Stimulated activated naive B cell treated with anti-CD40 and anti-IgM and Interleukin-4, amounts not matched to agents 10 μg/mL and 1 μg/mL and 100 μg/mL, for 72 hours (primary cell): ENCODE results near the gene LAP3.
A peak's percentile ranks its signal among the peaks of the same experiment; 100 is the strongest.

Experiments used
- ATAC-seq, 2 donors: fragments of 150-1000 bp; cut with Tn5 transposase; replicated peaks; 2 replicates each; pipeline ENCODE4 v1.10.0; 2021; ENCODE audit warnings: moderate library complexity in 1 of 2
- DNase-seq: peaks from one replicate; pipeline ENCODE4 v3.0.0; 2021
- H3K27ac Mint-ChIP-seq: one replicate; pipeline ENCODE4 v1.8.0; 2022; ENCODE audit warnings: mild to moderate bottlenecking, mixed read lengths
- H3K27me3 Mint-ChIP-seq, 2 donors: one replicate each; pipeline ENCODE4 v1.8.0; 2022; ENCODE audit warnings: mixed read lengths in 2 of 2
- H3K36me3 Mint-ChIP-seq, 2 donors: one replicate each; pipeline ENCODE4 v1.8.0; 2022; ENCODE audit warnings: mixed read lengths in 2 of 2, mild to moderate bottlenecking in 1 of 2
- H3K4me1 Mint-ChIP-seq, 2 donors: one replicate each; pipeline ENCODE4 v1.8.0; 2022; ENCODE audit warnings: mixed read lengths in 2 of 2, mild to moderate bottlenecking in 1 of 2
- H3K4me3 Mint-ChIP-seq, 2 donors: one replicate each; pipeline ENCODE4 v1.8.0; 2022; ENCODE audit warnings: mild to moderate bottlenecking in 2 of 2, mixed read lengths in 2 of 2, moderate library complexity in 1 of 2
- H3K9me3 Mint-ChIP-seq, 2 donors: one replicate each; pipeline ENCODE4 v1.8.0; 2022; ENCODE audit warnings: mixed read lengths in 2 of 2, mild to moderate bottlenecking in 1 of 2

The LAP3 gene

DNA sequence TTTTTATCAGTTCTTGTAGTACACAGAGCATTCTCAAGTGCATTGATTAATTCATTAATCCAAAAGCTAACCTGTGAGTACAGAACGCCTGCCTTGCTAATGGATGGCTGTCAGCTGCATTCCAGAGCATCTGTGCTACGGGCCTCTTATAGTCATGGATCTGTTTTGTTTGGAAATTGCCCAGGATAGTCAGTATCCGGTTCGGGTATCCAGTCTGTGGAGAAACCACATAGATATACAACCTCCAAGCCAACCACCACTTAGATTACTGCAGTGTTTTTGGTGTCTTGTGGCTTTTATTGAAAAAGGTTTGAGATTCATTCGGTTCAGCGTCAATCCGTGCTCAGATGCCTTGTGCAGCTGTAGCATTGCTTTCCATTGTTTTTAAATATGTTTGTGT, 4.0 kb downstream of the LAP3 start:
- DNase-seq (no peak), ATAC-seq (no peak)
- no peak overlapping the region for H3K27ac Mint-ChIP-seq
- H3K27me3 Mint-ChIP-seq: no peaks in the 10 kb centered on the region
- peaks cover 38 to 39% of the 10 kb centered on the region in 2 donors for H3K36me3 Mint-ChIP-seq
- H3K9me3 Mint-ChIP-seq: no peaks in the 10 kb centered on the region
- peaks cover 12 to 28% of the 10 kb centered on the region in 2 donors for H3K4me1 Mint-ChIP-seq
- no peak overlapping the region for H3K4me3 Mint-ChIP-seq

DNA sequence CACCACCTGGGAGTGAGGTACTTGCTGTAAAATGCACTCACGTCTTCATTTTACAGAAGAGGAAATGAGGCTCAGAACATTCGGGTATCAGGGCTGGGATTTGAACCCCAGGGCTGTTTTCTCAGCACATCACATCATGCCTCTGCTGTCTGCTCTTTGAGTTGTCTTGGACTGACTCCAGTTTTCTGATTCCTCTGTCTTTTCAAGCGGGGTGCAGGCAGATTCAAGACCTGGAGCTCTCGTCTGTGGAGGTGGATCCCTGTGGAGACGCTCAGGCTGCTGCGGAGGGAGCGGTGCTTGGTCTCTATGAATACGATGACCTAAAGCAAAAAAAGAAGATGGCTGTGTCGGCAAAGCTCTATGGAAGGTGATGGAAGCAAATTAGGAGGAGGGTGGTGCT, 6.3 kb downstream of the LAP3 start:
- no peak overlapping the region for H3K4me3 Mint-ChIP-seq
- no peaks in the 10 kb centered on the region for H3K9me3 Mint-ChIP-seq
- DNase-seq (no peak), ATAC-seq (no peak)
- no peaks in the 10 kb centered on the region for H3K27me3 Mint-ChIP-seq
- peaks cover 7 to 11% of the 10 kb centered on the region in 2 donors for H3K4me1 Mint-ChIP-seq
- peaks cover 51 to 57% of the 10 kb centered on the region in 2 donors for H3K36me3 Mint-ChIP-seq
- no peak overlapping the region for H3K27ac Mint-ChIP-seq

- DNase-seq: no peak
- no peak for ATAC-seq
- H3K27ac Mint-ChIP-seq: no peak overlapping the region
- no peaks in the 10 kb centered on the region for H3K9me3 Mint-ChIP-seq
- peaks cover under 1 to 5% of the 10 kb centered on the region in 2 donors for H3K4me1 Mint-ChIP-seq
- H3K4me3 Mint-ChIP-seq: no peak overlapping the region
- peaks cover 56 to 60% of the 10 kb centered on the region in 2 donors for H3K36me3 Mint-ChIP-seq
- no peaks in the 10 kb centered on the region for H3K27me3 Mint-ChIP-seq
Observed at GRCh38 chr4:17583941-17584340, 6.9 kb downstream of the LAP3 start.

- Mint-ChIP-seq H3K4me1 (no peaks in the 10 kb centered on the region), H3K4me3 (no peak overlapping the region), H3K9me3 (no peaks in the 10 kb centered on the region), H3K36me3 (peaks cover 57 to 66% of the 10 kb centered on the region in 2 donors), H3K27me3 (no peaks in the 10 kb centered on the region), H3K27ac (no peak overlapping the region)
- DNase-seq (no peak), ATAC-seq (no peak)
Observed at GRCh38 chr4:17584521-17585213, 7.7 kb downstream of the LAP3 start.

DNA sequence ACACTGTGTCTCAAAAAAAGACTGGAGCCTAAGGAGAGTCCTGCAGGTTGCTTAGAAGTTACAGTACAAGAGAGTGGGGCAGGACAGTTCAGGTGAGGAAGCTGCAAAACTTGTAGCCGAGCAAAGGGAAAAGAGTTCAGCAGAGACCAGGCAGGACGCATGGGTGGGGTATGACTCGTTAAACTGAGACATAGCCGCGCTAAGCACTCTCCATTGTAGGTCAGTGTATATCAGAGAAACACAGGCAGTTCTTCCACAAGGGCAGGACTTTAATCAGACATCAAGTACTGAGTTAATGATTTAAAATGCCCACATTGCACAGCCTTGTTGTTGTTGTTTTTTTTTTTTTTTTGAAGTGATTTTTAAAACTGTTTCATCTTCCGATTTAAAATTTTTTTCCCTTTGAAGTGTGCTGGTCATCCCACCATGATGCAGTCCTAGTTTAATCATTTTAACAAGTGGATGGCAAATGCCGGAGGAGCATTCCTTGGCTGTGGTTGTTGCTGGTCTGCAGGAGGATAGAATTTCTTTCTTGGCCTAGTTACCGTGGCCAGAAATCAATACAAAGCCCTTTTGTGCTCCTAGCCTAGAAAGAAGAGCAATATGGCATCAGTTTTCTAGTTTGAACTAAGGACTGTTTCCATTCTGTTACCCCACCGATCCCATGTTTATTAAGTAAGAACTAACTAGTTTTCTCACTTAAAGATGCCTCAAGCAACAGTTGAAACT, 10.3 kb downstream of the LAP3 start:
- Mint-ChIP-seq H3K27me3 (no peaks in the 10 kb centered on the region), H3K36me3 (peaks cover 61 to 70% of the 10 kb centered on the region in 2 donors)

DNA sequence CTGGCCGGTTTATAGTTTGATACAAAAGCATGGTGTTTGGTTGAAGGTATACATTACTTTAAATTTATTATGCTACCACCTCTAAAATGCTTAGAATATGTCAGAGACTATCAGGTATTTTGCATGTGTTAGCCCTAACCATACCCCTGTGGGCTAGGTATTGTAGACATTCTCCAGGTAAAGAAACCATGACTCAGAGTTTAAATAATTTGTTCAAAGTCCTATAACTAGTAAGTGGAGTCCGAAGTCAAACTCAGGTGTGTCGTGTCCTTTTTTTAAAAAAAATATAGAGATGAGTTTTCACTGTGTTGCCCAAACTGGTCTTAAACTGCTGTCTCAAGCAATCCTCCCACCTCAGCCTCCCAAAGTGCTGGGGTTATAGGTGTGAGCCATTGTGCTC, 12.4 kb downstream of the LAP3 start:
- H3K27me3 Mint-ChIP-seq: no peaks in the 10 kb centered on the region
- H3K4me1 Mint-ChIP-seq: peaks cover 18 to 19% of the 10 kb centered on the region in 2 donors
- ATAC-seq (no peak), DNase-seq (no peak)
- H3K9me3 Mint-ChIP-seq: no peaks in the 10 kb centered on the region
- H3K27ac Mint-ChIP-seq: no peak overlapping the region
- no peak overlapping the region for H3K4me3 Mint-ChIP-seq
- H3K36me3 Mint-ChIP-seq: peaks cover 59 to 79% of the 10 kb centered on the region in 2 donors

More for the DNA sequence above, 10.3 kb downstream of the LAP3 start:
- ATAC-seq: no peak
- Mint-ChIP-seq H3K4me3 (no peak overlapping the region), H3K4me1 (peaks cover 5 to 7% of the 10 kb centered on the region in 2 donors), H3K9me3 (no peaks in the 10 kb centered on the region), H3K27ac (no peak overlapping the region)
- no peak for DNase-seq

DNA sequence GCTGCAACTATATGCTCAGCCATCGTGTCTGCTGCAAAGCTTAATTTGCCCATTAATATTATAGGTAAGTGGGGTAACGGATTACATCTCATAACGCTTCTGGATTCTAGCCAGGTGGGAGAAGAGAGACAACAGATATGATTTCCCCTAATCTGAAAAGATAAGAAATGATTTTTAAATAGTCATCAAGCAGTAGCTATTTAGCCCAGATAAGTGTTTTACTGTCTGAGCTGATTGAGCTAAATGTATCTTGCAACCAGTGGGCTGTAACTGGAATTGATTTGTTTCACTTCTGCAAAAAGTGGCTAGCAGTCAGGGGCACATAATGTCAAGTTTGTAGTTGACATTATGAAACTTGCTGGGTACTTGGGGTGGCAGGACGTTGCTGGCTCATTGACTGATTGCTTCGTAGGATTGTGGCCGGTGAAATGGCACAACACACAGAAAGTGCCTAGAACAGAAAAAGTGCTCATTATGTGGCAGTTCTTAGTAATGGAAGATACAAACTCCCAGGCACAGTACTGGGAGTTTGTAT, 18.5 kb downstream of the LAP3 start:
- DNase-seq (peak; percentile 67), ATAC-seq (peak; percentile 98 to 99)
- Mint-ChIP-seq H3K36me3 (peaks cover 44 to 63% of the 10 kb centered on the region in 2 donors), H3K27ac (no peak overlapping the region), H3K4me3 (no peak overlapping the region), H3K4me1 (peaks cover 26 to 35% of the 10 kb centered on the region in 2 donors), H3K27me3 (no peaks in the 10 kb centered on the region), H3K9me3 (no peaks in the 10 kb centered on the region)

DNA sequence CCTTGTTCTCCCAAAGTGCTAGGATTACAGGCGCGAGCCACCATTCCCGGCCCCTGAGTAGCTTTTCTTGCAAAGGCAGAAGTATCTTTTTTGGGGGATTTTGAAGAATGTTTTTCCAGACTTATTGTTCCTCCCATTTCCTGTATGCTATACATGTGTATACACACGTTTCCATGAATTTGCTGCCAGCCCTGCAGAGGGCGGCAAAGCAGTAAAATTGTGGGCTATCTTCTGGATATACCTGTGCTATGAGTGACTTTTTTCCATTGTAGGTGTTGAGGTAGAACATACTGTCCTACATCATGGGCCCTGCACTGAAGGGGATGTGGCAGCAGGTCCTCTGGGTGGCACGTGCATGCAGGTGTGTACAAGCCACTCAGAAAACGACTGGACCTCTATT, 20.5 kb downstream of the LAP3 start:
- no peak for ATAC-seq
- Mint-ChIP-seq H3K36me3 (peaks cover 37 to 52% of the 10 kb centered on the region in 2 donors), H3K27me3 (no peaks in the 10 kb centered on the region), H3K4me3 (no peak overlapping the region), H3K4me1 (peaks cover 18 to 28% of the 10 kb centered on the region in 2 donors), H3K9me3 (no peaks in the 10 kb centered on the region), H3K27ac (no peak overlapping the region)
- no peak for DNase-seq

DNA sequence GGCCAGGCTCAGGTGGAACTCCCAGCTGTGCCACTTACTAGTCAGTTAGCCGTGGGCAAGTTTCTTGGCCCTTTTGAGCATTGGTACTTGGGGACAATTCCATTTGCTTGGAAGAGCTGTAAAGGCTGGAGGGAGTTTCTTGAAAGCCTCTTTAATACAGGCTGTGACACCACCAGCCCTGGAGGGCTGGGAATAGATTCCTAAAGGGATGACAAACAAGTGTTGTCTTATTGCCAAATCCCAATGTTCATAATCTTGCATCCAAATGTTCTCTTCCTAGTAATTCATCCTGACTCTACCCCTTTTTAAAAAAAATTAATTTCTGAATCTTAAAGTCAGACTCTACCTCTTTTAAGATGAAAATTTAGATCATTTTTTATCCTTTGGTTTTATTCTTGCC, 22.8 kb downstream of the LAP3 start:
- ATAC-seq (no peak), DNase-seq (no peak)
- no peak overlapping the region for H3K27ac Mint-ChIP-seq
- H3K4me1 Mint-ChIP-seq: peaks cover 8 to 12% of the 10 kb centered on the region in 2 donors
- H3K36me3 Mint-ChIP-seq: peaks cover 26 to 37% of the 10 kb centered on the region in 2 donors
- H3K27me3 Mint-ChIP-seq: no peaks in the 10 kb centered on the region
- no peaks in the 10 kb centered on the region for H3K9me3 Mint-ChIP-seq
- H3K4me3 Mint-ChIP-seq: no peak overlapping the region

GRCh38 chr4:17605236-17605635, 28.2 kb downstream of the LAP3 start:
- Mint-ChIP-seq H3K36me3 (peaks cover 25 to 28% of the 10 kb centered on the region in 2 donors), H3K9me3 (no peaks in the 10 kb centered on the region), H3K27me3 (no peaks in the 10 kb centered on the region), H3K4me3 (no peak overlapping the region), H3K27ac (no peak overlapping the region), H3K4me1 (no peaks in the 10 kb centered on the region)
- DNase-seq (no peak), ATAC-seq (no peak)

DNA sequence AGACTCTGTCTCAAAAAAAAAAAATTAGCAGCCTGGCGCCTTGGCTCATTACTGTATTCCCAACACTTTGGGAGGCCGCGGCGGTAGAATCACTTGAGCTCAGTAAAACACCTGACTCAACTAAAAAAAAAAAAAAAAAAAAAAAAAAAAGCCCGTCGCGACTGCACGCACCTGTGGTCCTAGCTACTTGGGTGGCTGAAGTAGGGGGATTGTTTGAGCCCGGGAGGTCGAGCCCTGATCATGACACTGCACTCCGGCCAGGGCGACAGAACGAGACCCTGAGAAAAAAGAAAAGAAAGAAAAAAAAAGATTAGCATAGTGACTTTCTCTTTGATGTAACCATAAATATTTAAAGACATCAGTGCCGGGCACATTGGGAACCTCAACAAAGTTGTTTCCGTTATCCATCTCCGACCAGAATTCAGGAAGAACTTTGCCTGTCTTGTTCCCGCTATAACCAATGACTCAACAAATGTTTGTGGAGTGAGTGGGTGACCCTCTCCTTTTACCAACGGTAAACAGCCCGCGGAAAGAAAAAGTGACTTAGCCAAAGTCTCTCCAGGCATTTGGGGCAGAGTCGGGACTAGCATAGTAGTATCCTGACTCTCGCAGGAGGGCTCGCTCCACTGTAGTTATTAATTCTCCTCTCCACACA, 36.9 kb downstream of the LAP3 start:
- Mint-ChIP-seq H3K9me3 (no peaks in the 10 kb centered on the region), H3K4me1 (peaks cover 16 to 31% of the 10 kb centered on the region in 2 donors)
- no peak for DNase-seq

DNA sequence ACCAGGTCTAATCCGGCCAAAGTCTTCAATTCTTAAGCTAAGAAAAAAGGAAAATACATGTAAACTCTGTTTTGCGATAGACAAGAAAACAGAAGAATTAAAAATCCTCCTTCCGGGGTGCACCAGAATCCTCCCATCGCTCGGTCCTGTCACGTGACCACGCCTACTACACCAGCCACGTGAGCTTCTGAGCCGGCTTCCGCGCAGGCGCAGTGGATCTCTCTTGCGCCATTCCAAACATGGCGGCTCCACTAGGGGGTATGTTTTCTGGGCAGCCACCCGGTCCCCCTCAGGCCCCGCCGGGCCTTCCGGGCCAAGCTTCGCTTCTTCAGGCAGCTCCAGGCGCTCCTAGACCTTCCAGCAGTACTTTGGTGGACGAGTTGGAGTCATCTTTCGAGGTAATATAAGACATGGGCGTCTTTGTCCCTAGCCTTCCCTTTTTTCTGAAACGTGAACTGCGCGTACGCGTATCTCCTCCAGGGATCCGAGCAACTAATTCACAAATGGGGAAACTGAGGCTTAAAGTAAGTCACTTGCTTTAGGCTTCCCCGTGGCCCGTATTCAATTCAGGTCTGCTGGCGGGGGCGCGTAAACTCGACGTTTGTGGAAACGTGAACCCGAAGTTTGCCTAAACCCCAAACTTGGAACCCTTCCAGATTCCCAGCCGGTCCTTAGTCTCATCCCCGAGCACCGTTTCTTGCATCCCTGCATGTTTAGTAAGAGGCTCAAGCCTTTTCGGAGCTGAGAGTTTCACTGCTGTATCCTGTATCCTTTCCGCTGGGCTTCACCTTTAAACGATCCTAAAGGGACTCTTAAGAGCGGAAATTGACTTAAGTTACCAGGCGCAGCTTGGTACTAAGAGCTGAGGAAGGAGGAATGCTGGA, 37.7 kb downstream of the LAP3 start, which contains the start of gene MED28:
Gene MED28 (plus strand): TSS at position 226 of the 884 bp plus-strand sequence. CDS start 14 bp downstream, at position 240.
- peak; percentile 92 for DNase-seq
- Mint-ChIP-seq H3K27me3 (no peaks in the 10 kb centered on the region), H3K4me1 (peaks cover 22 to 37% of the 10 kb centered on the region in 2 donors), H3K36me3 (peaks cover 23 to 24% of the 10 kb centered on the region in 2 donors), H3K4me3 (peak within 1 kb of the TSS; percentile 91), H3K27ac (peak within 1 kb of the TSS; percentile 94), H3K9me3 (no peaks in the 10 kb centered on the region)
- peak; percentile 88 to 97 for ATAC-seq

More for the DNA sequence above, 36.9 kb downstream of the LAP3 start:
- no peaks in the 10 kb centered on the region for H3K27me3 Mint-ChIP-seq
- ATAC-seq: peak; percentile 60 to 66
- H3K4me3 Mint-ChIP-seq: peak overlapping the region; percentile 91
- peak overlapping the region; percentile 94 for H3K27ac Mint-ChIP-seq
- H3K36me3 Mint-ChIP-seq: peaks cover 16 to 17% of the 10 kb centered on the region in 2 donors

GRCh38 chr4:17616283-17616682, 39.3 kb downstream of the LAP3 start:
- no peaks in the 10 kb centered on the region for H3K27me3 Mint-ChIP-seq
- DNase-seq (no peak), ATAC-seq (no peak)
- peaks cover 20 to 22% of the 10 kb centered on the region in 2 donors for H3K36me3 Mint-ChIP-seq
- H3K4me3 Mint-ChIP-seq: peak overlapping the region; percentile 80
- no peak overlapping the region for H3K27ac Mint-ChIP-seq
- no peaks in the 10 kb centered on the region for H3K9me3 Mint-ChIP-seq
- peaks cover 22 to 37% of the 10 kb centered on the region in 2 donors for H3K4me1 Mint-ChIP-seq
